WERI-Rb-1 (cell line): ENCODE data around the gene TUFM.
"Not testable (repeated sequence)": the region's sequence is repeated elsewhere in the genome, so short reads cannot be mapped to it uniquely, and the experiment has no call there.

ENCODE experiments used
- DNase-seq: peaks from one replicate; pipeline ENCODE4 v3.0.0-alpha.2; 2020
- H3K27ac ChIP-seq: fragments of 250-450 bp; sonication (Bioruptor Pico); 2 replicates; pipeline ENCODE4 v1.5.1; 2020; ENCODE audit warnings: mild to moderate bottlenecking, moderate library complexity
- H3K27me3 ChIP-seq: fragments of 250-450 bp; sonication (Bioruptor Pico); 2 replicates; pipeline ENCODE4 v1.5.1; 2021; ENCODE audit warnings: mild to moderate bottlenecking, low read depth, moderate library complexity; ENCODE audit not compliant: insufficient read depth, severe bottlenecking
- H3K36me3 ChIP-seq: fragments of 250-450 bp; sonication (Bioruptor Pico); 2 replicates; pipeline ENCODE4 v1.5.1; 2020; ENCODE audit warnings: mild to moderate bottlenecking, moderate library complexity
- H3K4me3 ChIP-seq: 2 replicates; pipeline ENCODE4 v1.5.1; 2011; ENCODE audit warnings: low read depth, mild to moderate bottlenecking, control low read depth, low read length
- H3K9me3 ChIP-seq: fragments of 250-450 bp; sonication (Bioruptor Pico); 2 replicates; pipeline ENCODE4 v1.5.1; 2021; ENCODE audit warnings: mild to moderate bottlenecking, moderate library complexity; ENCODE audit not compliant: severe bottlenecking
- CTCF ChIP-seq: IDR thresholded peaks from 2 replicates; pipeline ENCODE4 v1.5.1; 2011; ENCODE audit warnings: low read depth, mild to moderate bottlenecking, control low read depth, inconsistent platforms, low read length

Gene TUFM

GRCh38 chr16:28869201-28869600 is 23.1 kb upstream of the TUFM start:
- H3K27ac ChIP-seq, result no peak overlapping the region
- no peaks in the 10 kb centered on the region for H3K27me3 ChIP-seq
- no peak overlapping the region for H3K4me3 ChIP-seq
- peaks cover 62% of the 10 kb centered on the region for H3K36me3 ChIP-seq
- DNase-seq, result no peak
- no peaks in the 10 kb centered on the region for H3K9me3 ChIP-seq
- TF ChIP-seq CTCF, result no peak

- peaks cover 52% of the 10 kb centered on the region for H3K36me3 ChIP-seq
- DNase-seq, H3K4me3 ChIP-seq, H3K27me3 ChIP-seq, H3K27ac ChIP-seq, H3K9me3 ChIP-seq: not testable (repeated sequence)
Observed at GRCh38 chr16:28867646-28868045, 21.5 kb upstream of the TUFM start.

- Histone ChIP-seq H3K27me3 (no peaks in the 10 kb centered on the region), H3K4me3 (no peak overlapping the region), H3K36me3 (peaks cover 50% of the 10 kb centered on the region), H3K27ac (no peak overlapping the region), H3K9me3 (no peaks in the 10 kb centered on the region)
- no peak for DNase-seq
- no peak for TF ChIP-seq CTCF
Observed at GRCh38 chr16:28867241-28867640, 21.1 kb upstream of the TUFM start.

GRCh38 chr16:28866454-28866804 is 20.3 kb upstream of the TUFM start:
- TF ChIP-seq CTCF, result no peak
- H3K27ac ChIP-seq, result no peak overlapping the region
- H3K36me3 ChIP-seq, result peaks cover 48% of the 10 kb centered on the region
- no peaks in the 10 kb centered on the region for H3K27me3 ChIP-seq
- no peaks in the 10 kb centered on the region for H3K9me3 ChIP-seq
- H3K4me3 ChIP-seq, result no peak overlapping the region
- no peak for DNase-seq

GRCh38 chr16:28865722-28866453 is 19.7 kb upstream of the TUFM start:
- Histone ChIP-seq H3K27ac (no peak overlapping the region), H3K27me3 (no peaks in the 10 kb centered on the region), H3K9me3 (no peaks in the 10 kb centered on the region), H3K36me3 (peaks cover 43% of the 10 kb centered on the region), H3K4me3 (no peak overlapping the region)
- no peak for TF ChIP-seq CTCF
- DNase-seq, result no peak

- TF ChIP-seq CTCF, result no peak
- Histone ChIP-seq H3K27ac (no peak overlapping the region), H3K27me3 (no peaks in the 10 kb centered on the region), H3K9me3 (no peaks in the 10 kb centered on the region), H3K4me3 (no peak overlapping the region), H3K36me3 (peaks cover 38% of the 10 kb centered on the region)
- no peak for DNase-seq
Observed at GRCh38 chr16:28865001-28865688, 19.0 kb upstream of the TUFM start.
